Measurements from ENCODE around the gene GRIK1. TPM values are rescaled to one million over a fixed set of nuclear protein-coding genes. Genes with fewer than 3 reads are reported as not detected.

The GRIK1 gene
- total RNA-seq, 4 donors from 2014 or later = 0.15 to 0.29 (median 0.27) TPM; not detected in 1

GRCh38 chr21:29627905-29628304, 311.9 kb downstream of the GRIK1 start:
- DNase-seq = no peak
- TF ChIP-seq POLR2A (IDR thresholded peaks at IDR 0.05) (no peak), CTCF (IDR thresholded peaks at IDR 0.05) (no peak)
- H3K4me1 ChIP-seq = no peaks in the 10 kb centered on the region
- H3K4me3 ChIP-seq (replicated peaks in 1 of 3) = no peak overlapping the region
- no peaks in the 10 kb centered on the region for H3K27me3 ChIP-seq
- no peaks in the 10 kb centered on the region for H3K36me3 ChIP-seq
- H3K27ac ChIP-seq = no peak overlapping the region
- no peaks in the 10 kb centered on the region for H3K9me3 ChIP-seq
- intact Hi-C loops (cut with DNase I) = no loop called here

DNA sequence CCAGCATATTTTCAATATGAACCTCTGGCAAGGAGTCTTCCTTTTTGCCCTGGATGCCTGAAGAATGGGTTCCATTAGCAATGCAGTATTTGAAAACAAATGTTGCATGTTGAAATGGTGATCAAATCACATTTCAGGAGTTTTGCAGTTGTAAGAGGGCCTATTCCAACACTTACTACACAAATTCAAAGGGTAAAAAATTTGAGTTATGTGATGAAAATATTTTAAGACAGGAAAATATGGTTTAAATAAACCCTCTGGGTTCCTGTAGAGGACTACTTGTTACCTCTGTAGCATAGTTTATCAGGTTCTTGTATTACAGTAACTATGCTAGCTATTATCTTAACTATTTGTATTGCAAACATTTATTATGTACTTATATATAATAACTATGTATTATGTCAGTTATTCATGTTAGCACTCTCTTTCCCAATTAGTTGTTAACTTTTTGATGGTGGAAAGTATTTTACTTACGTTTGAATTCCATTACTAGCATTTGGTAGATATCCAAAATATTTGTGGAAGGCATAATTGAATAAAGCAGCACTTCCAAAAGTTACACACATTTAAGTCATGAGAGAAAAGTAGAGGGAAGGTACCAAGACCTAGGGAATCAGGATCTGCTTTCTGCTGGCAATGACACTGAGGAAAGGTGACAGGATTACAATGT, 312.9 kb downstream of the GRIK1 start:
- no peak overlapping the region for H3K4me3 ChIP-seq (replicated peaks in 1 of 3)
- no peaks in the 10 kb centered on the region for H3K36me3 ChIP-seq
- H3K27ac ChIP-seq = no peak overlapping the region
- TF ChIP-seq POLR2A (IDR thresholded peaks at IDR 0.05) (no peak), CTCF (IDR thresholded peaks at IDR 0.05) (no peak)
- no peaks in the 10 kb centered on the region for H3K27me3 ChIP-seq
- 80 to 82% methylated on average over 1 of the region's 1 CpG for WGBS, 2 donors
- no peak for DNase-seq
- H3K4me1 ChIP-seq = no peaks in the 10 kb centered on the region
- intact Hi-C loops (cut with DNase I) = no loop called here
- H3K9me3 ChIP-seq = no peaks in the 10 kb centered on the region

DNA sequence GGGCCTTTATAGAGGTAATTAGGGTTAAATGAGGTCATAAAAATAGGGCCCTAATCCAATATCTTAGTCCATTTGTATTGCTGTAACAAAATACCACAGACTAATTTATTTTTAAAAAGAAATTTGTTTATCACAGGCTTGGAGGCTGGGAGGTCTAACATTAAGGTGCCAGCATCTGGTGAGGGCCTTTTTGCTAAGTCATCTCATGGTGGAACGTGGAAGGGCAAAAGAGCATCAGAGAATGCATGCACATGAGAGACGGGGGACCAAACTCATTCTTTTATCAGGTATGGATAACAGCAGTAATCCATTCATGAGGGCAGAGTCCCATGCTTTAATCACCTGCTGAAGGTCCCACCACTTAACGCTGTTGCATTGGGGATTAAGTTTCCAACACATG, 313.8 kb downstream of the GRIK1 start:
- no peaks in the 10 kb centered on the region for H3K27me3 ChIP-seq
- H3K4me3 ChIP-seq (replicated peaks in 1 of 3) = no peak overlapping the region
- WGBS, 2 donors = 94 to 96% methylated on average over 3 of the region's 3 CpGs
- intact Hi-C loops (cut with DNase I) = no loop called here
- no peak for DNase-seq
- H3K4me1 ChIP-seq = no peaks in the 10 kb centered on the region
- TF ChIP-seq POLR2A (IDR thresholded peaks at IDR 0.05) (no peak), CTCF (IDR thresholded peaks at IDR 0.05) (no peak)
- H3K36me3 ChIP-seq = no peaks in the 10 kb centered on the region
- H3K27ac ChIP-seq = no peak overlapping the region
- no peaks in the 10 kb centered on the region for H3K9me3 ChIP-seq

GRCh38 chr21:29624776-29625175, 315.0 kb downstream of the GRIK1 start:
- intact Hi-C loops (cut with DNase I) = no loop called here
- Histone ChIP-seq H3K4me3 (replicated peaks in 1 of 3) (no peak overlapping the region), H3K4me1 (no peaks in the 10 kb centered on the region), H3K36me3 (no peaks in the 10 kb centered on the region), H3K27ac (no peak overlapping the region), H3K27me3 (no peaks in the 10 kb centered on the region), H3K9me3 (no peaks in the 10 kb centered on the region)
- TF ChIP-seq POLR2A (IDR thresholded peaks at IDR 0.05) = no peak
- TF ChIP-seq CTCF (IDR thresholded peaks at IDR 0.05) = no peak
- WGBS, 2 donors = 86 to 88% methylated on average over 6 of the region's 6 CpGs
- no peak for DNase-seq

GRCh38 chr21:29621525-29621924, 318.3 kb downstream of the GRIK1 start:
- Histone ChIP-seq H3K36me3 (no peaks in the 10 kb centered on the region), H3K27ac (no peak overlapping the region), H3K4me3 (replicated peaks in 1 of 3) (no peak overlapping the region), H3K4me1 (no peaks in the 10 kb centered on the region), H3K9me3 (no peaks in the 10 kb centered on the region), H3K27me3 (no peaks in the 10 kb centered on the region)
- DNase-seq = no peak
- TF ChIP-seq POLR2A (IDR thresholded peaks at IDR 0.05) (no peak), CTCF (IDR thresholded peaks at IDR 0.05) (no peak)
- intact Hi-C loops (cut with DNase I) = no loop called here

All from thyroid gland (tissue), 4 donors.